HepG2 (cell line): Measurements from ENCODE around the gene NAV2. TPM values are rescaled to one million over a fixed set of nuclear protein-coding genes. Genes with fewer than 3 reads are reported as not detected.

ENCODE experiments used
- CREM ChIP-seq, 2 experiments: sonication (generic) in 1 of 2; formaldehyde crosslinking in 1 of 2; IDR thresholded peaks; 2 replicates each; pipeline versions ENCODE4 v1.4.0 to v1.6.1; 2016 to 2020; ENCODE audit warnings: antibody characterized with exemption in 1 of 2, mild to moderate bottlenecking in 1 of 2, missing genetic modification reagents in 1 of 2
- KDM3A ChIP-seq: IDR thresholded peaks from 2 replicates; pipeline ENCODE4 v1.6.1; 2018; ENCODE audit warnings: low read depth, missing compliant biosample characterization
- LCORL ChIP-seq, 2 experiments: fragments of 450-650 bp in 1 of 2; sonication (generic) in 1 of 2; formaldehyde crosslinking in 1 of 2; IDR thresholded peaks; 2 replicates each; pipeline versions ENCODE4 v1.5.0 to v1.6.1; 2017 to 2020; ENCODE audit warnings: antibody characterized with exemption in 1 of 2, missing genetic modification reagents in 1 of 2
- SNRNP70 ChIP-seq: fragments of 200-400 bp; formaldehyde crosslinking; IDR thresholded peaks from 2 replicates; pipeline ENCODE4 v1.6.1; 2017; ENCODE audit warnings: mild to moderate bottlenecking, low read depth, low read length, moderate library complexity
- SP5 ChIP-seq: IDR thresholded peaks from 2 replicates; pipeline ENCODE4 v1.6.1; 2016; ENCODE audit warnings: low read depth, borderline replicate concordance
- STAG1 ChIP-seq: sonication (generic); formaldehyde crosslinking; IDR thresholded peaks from 2 replicates; pipeline ENCODE4 v1.4.0; 2020; ENCODE audit warnings: missing genetic modification reagents
- ZNF616 ChIP-seq: sonication (generic); formaldehyde crosslinking; IDR thresholded peaks from 2 replicates; pipeline ENCODE4 v1.5.0; 2020; ENCODE audit warnings: low read depth, mild to moderate bottlenecking, missing genetic modification reagents
- ZSCAN12 ChIP-seq: sonication (generic); formaldehyde crosslinking; IDR thresholded peaks from 2 replicates; pipeline ENCODE4 v1.9.0; 2021; ENCODE audit warnings: mild to moderate bottlenecking, missing genetic modification reagents
- polyA plus RNA-seq, 8 experiments: library from polyadenylated mRNA; depleted of rRNA in 3 of 8; stranded (reverse) in 7 of 8; unstranded in 1 of 8; fragments of >200 nt; fragmentation: Illumina TruSeq in 4 of 8; extraction: Trizol in 4 of 8; gene quantifications; 2 replicates each; pipeline versions ENCODE4 v1.2.1 to v1.2.3, GENCODE V29; 2011 to 2016; ENCODE audit warnings: low read depth in 4 of 8, missing spikeins in 1 of 8, mixed read lengths in 1 of 8; ENCODE audit not compliant: insufficient read depth in 1 of 8
- total RNA-seq, 5 experiments: library from RNA; depleted of rRNA; stranded (reverse); fragments of >200 nt; fragmentation: Illumina TruSeq; extraction: Trizol; gene quantifications; 2 replicates each; pipeline ENCODE4 v1.2.3, GENCODE V29; 2016; ENCODE audit warnings: low read depth in 1 of 5
- TF ChIP-seq, protein P1 (sequence below), 2 experiments: sonication (generic) in 1 of 2; formaldehyde crosslinking in 1 of 2; IDR thresholded peaks; 2 replicates each; pipeline versions ENCODE4 v1.6.1 to v1.9.0; 2014 to 2022; ENCODE audit warnings: antibody characterized with exemption in 1 of 2, borderline replicate concordance in 1 of 2, inconsistent platforms in 1 of 2, low read depth in 1 of 2, missing genetic modification reagents in 1 of 2
- TF ChIP-seq, protein P2 (sequence below): sonication (generic); formaldehyde crosslinking; IDR thresholded peaks from 2 replicates; pipeline ENCODE4 v1.4.0; 2020; ENCODE audit warnings: missing genetic modification reagents
- TF ChIP-seq, protein P3 (sequence below): sonication (generic); formaldehyde crosslinking; IDR thresholded peaks from 2 replicates; pipeline ENCODE4 v1.8.1; 2022; ENCODE audit warnings: mild to moderate bottlenecking, missing genetic modification reagents
- TF ChIP-seq, protein P4 (sequence below): sonication (generic); formaldehyde crosslinking; IDR thresholded peaks from 2 replicates; pipeline ENCODE4 v1.4.0; 2020; ENCODE audit warnings: missing genetic modification reagents
- TF ChIP-seq, protein P5 (sequence below): sonication (generic); formaldehyde crosslinking; IDR thresholded peaks from 2 replicates; pipeline ENCODE4 v1.4.0; 2020; ENCODE audit warnings: mild to moderate bottlenecking, missing genetic modification reagents

NAV2 gene
- total and polyA plus RNA-seq, 2 of the 13 experiments (the other 11 are each of a cell fraction or from before 2014, with no cell fraction given), result 9.3 to 34.6 TPM

DNA sequence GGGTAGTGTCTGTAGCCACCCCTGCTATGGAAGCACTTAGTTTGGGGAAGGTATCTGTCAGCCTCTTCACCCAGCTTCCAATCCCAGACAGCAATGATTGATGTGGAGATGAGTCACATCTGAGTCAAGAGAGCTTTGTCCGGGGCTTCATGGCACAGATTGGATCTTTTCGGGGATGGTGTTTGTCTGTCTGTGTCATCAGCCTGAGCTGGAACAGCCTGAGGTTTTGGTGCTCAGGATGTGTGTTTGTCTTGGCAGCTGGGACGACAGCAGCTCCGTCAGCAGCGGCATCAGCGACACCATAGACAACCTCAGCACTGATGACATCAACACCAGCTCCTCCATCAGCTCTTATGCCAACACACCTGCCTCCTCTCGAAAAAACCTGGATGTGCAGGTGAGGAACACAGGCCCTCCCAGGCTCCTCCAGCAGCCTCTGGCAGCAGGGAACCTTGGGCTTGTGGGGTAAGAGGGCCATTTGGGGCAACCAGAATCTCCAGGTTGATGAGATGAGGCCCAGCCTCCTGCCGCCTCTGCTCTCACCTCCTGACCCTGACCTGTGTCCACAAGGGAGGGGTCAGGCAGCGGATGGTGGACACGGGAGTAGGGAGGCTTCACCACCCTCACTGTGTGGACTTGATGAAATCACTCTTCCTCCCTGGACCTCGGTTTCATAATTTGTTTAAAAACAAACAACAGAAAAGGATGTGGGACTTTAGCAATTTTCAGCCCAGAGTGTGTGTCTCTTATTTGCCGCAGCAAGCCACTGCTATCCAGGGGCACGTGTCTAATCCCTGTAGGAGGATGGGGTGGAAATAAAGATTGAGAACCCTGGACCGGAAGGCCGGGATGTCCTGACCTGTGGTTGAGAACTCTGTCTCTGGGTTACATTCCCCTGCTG lies 323.3 kb downstream of the NAV2 start (continued):
- TF ChIP-seq CREM (IDR thresholded peaks at IDR 0.05) (peak; percentile 71), CREM (CRISPR knock-in tag; IDR thresholded peaks at IDR 0.05) (no peak), LCORL (IDR thresholded peaks at IDR 0.05) (no peak), LCORL (CRISPR knock-in tag; IDR thresholded peaks at IDR 0.05) (peak; percentile 97), ZSCAN12 (no peak), KDM3A (no peak), SNRNP70 (no peak), ZNF616 (CRISPR knock-in tag) (no peak), STAG1 (CRISPR knock-in tag) (peak; percentile 32; the same call in 1 of the 2 replicates), SP5 (CRISPR knock-in tag) (peak; percentile 85)
- TF ChIP-seq, protein P1, sequence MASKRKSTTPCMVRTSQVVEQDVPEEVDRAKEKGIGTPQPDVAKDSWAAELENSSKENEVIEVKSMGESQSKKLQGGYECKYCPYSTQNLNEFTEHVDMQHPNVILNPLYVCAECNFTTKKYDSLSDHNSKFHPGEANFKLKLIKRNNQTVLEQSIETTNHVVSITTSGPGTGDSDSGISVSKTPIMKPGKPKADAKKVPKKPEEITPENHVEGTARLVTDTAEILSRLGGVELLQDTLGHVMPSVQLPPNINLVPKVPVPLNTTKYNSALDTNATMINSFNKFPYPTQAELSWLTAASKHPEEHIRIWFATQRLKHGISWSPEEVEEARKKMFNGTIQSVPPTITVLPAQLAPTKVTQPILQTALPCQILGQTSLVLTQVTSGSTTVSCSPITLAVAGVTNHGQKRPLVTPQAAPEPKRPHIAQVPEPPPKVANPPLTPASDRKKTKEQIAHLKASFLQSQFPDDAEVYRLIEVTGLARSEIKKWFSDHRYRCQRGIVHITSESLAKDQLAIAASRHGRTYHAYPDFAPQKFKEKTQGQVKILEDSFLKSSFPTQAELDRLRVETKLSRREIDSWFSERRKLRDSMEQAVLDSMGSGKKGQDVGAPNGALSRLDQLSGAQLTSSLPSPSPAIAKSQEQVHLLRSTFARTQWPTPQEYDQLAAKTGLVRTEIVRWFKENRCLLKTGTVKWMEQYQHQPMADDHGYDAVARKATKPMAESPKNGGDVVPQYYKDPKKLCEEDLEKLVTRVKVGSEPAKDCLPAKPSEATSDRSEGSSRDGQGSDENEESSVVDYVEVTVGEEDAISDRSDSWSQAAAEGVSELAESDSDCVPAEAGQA (IDR thresholded peaks at IDR 0.05; ENCODE audit: low read depth), result peak; percentile 77
- TF ChIP-seq, protein P1 (CRISPR knock-in tag; IDR thresholded peaks at IDR 0.05; ENCODE audit: borderline replicate concordance), result peak; percentile 39; the same call in 1 of the 2 replicates
- TF ChIP-seq, protein P2, sequence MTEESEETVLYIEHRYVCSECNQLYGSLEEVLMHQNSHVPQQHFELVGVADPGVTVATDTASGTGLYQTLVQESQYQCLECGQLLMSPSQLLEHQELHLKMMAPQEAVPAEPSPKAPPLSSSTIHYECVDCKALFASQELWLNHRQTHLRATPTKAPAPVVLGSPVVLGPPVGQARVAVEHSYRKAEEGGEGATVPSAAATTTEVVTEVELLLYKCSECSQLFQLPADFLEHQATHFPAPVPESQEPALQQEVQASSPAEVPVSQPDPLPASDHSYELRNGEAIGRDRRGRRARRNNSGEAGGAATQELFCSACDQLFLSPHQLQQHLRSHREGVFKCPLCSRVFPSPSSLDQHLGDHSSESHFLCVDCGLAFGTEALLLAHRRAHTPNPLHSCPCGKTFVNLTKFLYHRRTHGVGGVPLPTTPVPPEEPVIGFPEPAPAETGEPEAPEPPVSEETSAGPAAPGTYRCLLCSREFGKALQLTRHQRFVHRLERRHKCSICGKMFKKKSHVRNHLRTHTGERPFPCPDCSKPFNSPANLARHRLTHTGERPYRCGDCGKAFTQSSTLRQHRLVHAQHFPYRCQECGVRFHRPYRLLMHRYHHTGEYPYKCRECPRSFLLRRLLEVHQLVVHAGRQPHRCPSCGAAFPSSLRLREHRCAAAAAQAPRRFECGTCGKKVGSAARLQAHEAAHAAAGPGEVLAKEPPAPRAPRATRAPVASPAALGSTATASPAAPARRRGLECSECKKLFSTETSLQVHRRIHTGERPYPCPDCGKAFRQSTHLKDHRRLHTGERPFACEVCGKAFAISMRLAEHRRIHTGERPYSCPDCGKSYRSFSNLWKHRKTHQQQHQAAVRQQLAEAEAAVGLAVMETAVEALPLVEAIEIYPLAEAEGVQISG (CRISPR knock-in tag), result peak; percentile 82
- TF ChIP-seq, protein P3, sequence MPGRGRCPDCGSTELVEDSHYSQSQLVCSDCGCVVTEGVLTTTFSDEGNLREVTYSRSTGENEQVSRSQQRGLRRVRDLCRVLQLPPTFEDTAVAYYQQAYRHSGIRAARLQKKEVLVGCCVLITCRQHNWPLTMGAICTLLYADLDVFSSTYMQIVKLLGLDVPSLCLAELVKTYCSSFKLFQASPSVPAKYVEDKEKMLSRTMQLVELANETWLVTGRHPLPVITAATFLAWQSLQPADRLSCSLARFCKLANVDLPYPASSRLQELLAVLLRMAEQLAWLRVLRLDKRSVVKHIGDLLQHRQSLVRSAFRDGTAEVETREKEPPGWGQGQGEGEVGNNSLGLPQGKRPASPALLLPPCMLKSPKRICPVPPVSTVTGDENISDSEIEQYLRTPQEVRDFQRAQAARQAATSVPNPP (CRISPR knock-in tag), result no peak; the same call in 1 of the 2 replicates
- TF ChIP-seq, protein P4, sequence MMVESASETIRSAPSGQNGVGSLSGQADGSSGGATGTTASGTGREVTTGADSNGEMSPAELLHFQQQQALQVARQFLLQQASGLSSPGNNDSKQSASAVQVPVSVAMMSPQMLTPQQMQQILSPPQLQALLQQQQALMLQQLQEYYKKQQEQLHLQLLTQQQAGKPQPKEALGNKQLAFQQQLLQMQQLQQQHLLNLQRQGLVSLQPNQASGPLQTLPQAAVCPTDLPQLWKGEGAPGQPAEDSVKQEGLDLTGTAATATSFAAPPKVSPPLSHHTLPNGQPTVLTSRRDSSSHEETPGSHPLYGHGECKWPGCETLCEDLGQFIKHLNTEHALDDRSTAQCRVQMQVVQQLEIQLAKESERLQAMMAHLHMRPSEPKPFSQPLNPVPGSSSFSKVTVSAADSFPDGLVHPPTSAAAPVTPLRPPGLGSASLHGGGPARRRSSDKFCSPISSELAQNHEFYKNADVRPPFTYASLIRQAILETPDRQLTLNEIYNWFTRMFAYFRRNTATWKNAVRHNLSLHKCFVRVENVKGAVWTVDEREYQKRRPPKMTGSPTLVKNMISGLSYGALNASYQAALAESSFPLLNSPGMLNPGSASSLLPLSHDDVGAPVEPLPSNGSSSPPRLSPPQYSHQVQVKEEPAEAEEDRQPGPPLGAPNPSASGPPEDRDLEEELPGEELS, result peak; percentile 97
- TF ChIP-seq, protein P5, sequence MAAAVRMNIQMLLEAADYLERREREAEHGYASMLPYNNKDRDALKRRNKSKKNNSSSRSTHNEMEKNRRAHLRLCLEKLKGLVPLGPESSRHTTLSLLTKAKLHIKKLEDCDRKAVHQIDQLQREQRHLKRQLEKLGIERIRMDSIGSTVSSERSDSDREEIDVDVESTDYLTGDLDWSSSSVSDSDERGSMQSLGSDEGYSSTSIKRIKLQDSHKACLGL (CRISPR knock-in tag), result no peak
